Vagina (tissue), 2 donors: ENCODE data around the gene HTR4.

Source experiments
- POLR2A ChIP-seq, 2 donors: fragments of 450-650 bp; IDR thresholded peaks; one replicate each; pipeline ENCODE4 v1.6.1; 2017; ENCODE audit warnings: antibody characterized with exemption in 2 of 2, mild to moderate bottlenecking in 2 of 2, moderate library complexity in 2 of 2
- POLR2AphosphoS5 ChIP-seq, 2 donors: sonication (generic); formaldehyde crosslinking; IDR thresholded peaks; one replicate each; pipeline ENCODE4 v1.9.0; 2017; ENCODE audit warnings: antibody characterized with exemption in 2 of 2, mild to moderate bottlenecking in 2 of 2, low read depth in 1 of 2; ENCODE audit not compliant: insufficient read depth in 1 of 2
- TF ChIP-seq, protein P1 (sequence below), 3 experiments: fragments of 450-650 bp in 2 of 3; fragments of 200-600 bp in 1 of 3; sonication (generic) in 1 of 3; IDR thresholded peaks; one replicate each; pipeline ENCODE4 v1.5.1; 2017 to 2019; ENCODE audit warnings: antibody characterized with exemption in 3 of 3, mild to moderate bottlenecking in 2 of 3, moderate library complexity in 2 of 3

DNA sequence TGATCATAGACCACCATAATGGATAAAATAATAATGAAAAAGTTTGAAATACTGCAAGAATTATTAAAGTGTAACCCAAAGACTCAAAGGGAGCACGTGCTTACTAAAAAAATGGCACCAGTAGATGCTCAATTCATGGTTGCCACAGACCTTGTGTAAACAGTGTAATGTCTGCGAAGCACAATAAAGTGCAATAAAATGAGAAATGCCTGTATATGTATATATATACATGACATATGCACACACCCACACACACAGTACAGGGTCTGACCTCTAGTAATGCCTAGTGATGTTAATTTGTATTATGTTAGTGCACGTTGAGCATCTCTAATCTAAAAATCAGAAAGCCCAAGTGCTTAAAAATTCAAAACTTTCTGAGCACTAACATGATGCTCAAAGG is 218.3 kb downstream of the HTR4 start:
- TF ChIP-seq, protein P1, sequence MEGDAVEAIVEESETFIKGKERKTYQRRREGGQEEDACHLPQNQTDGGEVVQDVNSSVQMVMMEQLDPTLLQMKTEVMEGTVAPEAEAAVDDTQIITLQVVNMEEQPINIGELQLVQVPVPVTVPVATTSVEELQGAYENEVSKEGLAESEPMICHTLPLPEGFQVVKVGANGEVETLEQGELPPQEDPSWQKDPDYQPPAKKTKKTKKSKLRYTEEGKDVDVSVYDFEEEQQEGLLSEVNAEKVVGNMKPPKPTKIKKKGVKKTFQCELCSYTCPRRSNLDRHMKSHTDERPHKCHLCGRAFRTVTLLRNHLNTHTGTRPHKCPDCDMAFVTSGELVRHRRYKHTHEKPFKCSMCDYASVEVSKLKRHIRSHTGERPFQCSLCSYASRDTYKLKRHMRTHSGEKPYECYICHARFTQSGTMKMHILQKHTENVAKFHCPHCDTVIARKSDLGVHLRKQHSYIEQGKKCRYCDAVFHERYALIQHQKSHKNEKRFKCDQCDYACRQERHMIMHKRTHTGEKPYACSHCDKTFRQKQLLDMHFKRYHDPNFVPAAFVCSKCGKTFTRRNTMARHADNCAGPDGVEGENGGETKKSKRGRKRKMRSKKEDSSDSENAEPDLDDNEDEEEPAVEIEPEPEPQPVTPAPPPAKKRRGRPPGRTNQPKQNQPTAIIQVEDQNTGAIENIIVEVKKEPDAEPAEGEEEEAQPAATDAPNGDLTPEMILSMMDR (IDR thresholded peaks at IDR 0.05), result no peak
- TF ChIP-seq POLR2A (IDR thresholded peaks at IDR 0.05), result no peak
- TF ChIP-seq POLR2AphosphoS5 (IDR thresholded peaks at IDR 0.05; ENCODE audit: insufficient read depth in 1 of 2, low read depth in 1 of 2), result no peak
